ENCODE results near the gene CFAP210.

- TF ChIP-seq, protein P1, sequence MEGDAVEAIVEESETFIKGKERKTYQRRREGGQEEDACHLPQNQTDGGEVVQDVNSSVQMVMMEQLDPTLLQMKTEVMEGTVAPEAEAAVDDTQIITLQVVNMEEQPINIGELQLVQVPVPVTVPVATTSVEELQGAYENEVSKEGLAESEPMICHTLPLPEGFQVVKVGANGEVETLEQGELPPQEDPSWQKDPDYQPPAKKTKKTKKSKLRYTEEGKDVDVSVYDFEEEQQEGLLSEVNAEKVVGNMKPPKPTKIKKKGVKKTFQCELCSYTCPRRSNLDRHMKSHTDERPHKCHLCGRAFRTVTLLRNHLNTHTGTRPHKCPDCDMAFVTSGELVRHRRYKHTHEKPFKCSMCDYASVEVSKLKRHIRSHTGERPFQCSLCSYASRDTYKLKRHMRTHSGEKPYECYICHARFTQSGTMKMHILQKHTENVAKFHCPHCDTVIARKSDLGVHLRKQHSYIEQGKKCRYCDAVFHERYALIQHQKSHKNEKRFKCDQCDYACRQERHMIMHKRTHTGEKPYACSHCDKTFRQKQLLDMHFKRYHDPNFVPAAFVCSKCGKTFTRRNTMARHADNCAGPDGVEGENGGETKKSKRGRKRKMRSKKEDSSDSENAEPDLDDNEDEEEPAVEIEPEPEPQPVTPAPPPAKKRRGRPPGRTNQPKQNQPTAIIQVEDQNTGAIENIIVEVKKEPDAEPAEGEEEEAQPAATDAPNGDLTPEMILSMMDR (IDR thresholded peaks at IDR 0.05 in 2 of 3, conservative IDR thresholded peaks at IDR 0.05 in 1 of 3; ENCODE audit: borderline replicate concordance in 1 of 3, insufficient read depth in 1 of 3, low read depth in 2 of 3, low read length in 2 of 3): no peak
- TF ChIP-seq EZH2 (IDR thresholded peaks at IDR 0.05) (no peak), POLR2A (IDR thresholded peaks at IDR 0.05; ENCODE audit: borderline replicate concordance, extremely low read depth, insufficient read depth, insufficient read length) (no peak), TCF7L2 (IDR thresholded peaks at IDR 0.05; ENCODE audit: borderline replicate concordance, extremely low read depth, insufficient read depth, insufficient read length) (no peak), YY1 (IDR thresholded peaks at IDR 0.05; ENCODE audit: extremely low read depth, insufficient replicate concordance, low read depth, low read length) (no peak), MAX (IDR thresholded peaks at IDR 0.05) (no peak), EZH2phosphoT487 (IDR thresholded peaks at IDR 0.05; ENCODE audit: borderline replicate concordance) (no peak), POLR2AphosphoS5 (IDR thresholded peaks at IDR 0.05; ENCODE audit: low read depth, low read length) (no peak), REST (IDR thresholded peaks at IDR 0.05; ENCODE audit: low read depth) (no peak)
Measured at GRCh38 chr2:169637620-169638019, 56.6 kb downstream of the CFAP210 start.

Measured in HCT116 (cell line).